Measurements from ENCODE around the gene PCK1. TPM values are rescaled to one million over a fixed set of nuclear protein-coding genes. Genes with fewer than 3 reads are reported as not detected.

PCK1 gene
- total and polyA plus RNA-seq, 2 donors (not counting 1 experiment from before 2014, with no cell fraction given), result under 0.01 TPM; not detected in 1

GRCh38 chr20:57537822-57538221, 23.1 kb upstream of the PCK1 start:
- H3K27ac ChIP-seq (ENCODE audit: insufficient read depth, low read length), result no peak overlapping the region
- H4K20me1 ChIP-seq (ENCODE audit: control insufficient read depth, extremely low read depth, insufficient read depth, low read length), result no peaks in the 10 kb centered on the region
- H3K4me3 ChIP-seq (replicated peaks in 1 of 4; ENCODE audit: control extremely low read depth in 1 of 4, insufficient read depth in 1 of 4, low read depth in 3 of 4, low read length in 4 of 4), result no peak overlapping the region
- no peaks in the 10 kb centered on the region for H3K79me2 ChIP-seq (ENCODE audit: control insufficient read depth, insufficient read depth, low read length)
- H3K4me1 ChIP-seq (ENCODE audit: control insufficient read depth, extremely low read depth, insufficient read depth, low read length), result no peaks in the 10 kb centered on the region
- TF ChIP-seq, protein P1, sequence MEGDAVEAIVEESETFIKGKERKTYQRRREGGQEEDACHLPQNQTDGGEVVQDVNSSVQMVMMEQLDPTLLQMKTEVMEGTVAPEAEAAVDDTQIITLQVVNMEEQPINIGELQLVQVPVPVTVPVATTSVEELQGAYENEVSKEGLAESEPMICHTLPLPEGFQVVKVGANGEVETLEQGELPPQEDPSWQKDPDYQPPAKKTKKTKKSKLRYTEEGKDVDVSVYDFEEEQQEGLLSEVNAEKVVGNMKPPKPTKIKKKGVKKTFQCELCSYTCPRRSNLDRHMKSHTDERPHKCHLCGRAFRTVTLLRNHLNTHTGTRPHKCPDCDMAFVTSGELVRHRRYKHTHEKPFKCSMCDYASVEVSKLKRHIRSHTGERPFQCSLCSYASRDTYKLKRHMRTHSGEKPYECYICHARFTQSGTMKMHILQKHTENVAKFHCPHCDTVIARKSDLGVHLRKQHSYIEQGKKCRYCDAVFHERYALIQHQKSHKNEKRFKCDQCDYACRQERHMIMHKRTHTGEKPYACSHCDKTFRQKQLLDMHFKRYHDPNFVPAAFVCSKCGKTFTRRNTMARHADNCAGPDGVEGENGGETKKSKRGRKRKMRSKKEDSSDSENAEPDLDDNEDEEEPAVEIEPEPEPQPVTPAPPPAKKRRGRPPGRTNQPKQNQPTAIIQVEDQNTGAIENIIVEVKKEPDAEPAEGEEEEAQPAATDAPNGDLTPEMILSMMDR (conservative IDR thresholded peaks at IDR 0.05 in 1 of 2, IDR thresholded peaks at IDR 0.05 in 1 of 2; ENCODE audit: low read depth in 1 of 2, low read length in 2 of 2), result no peak
- TF ChIP-seq EZH2 (IDR thresholded peaks at IDR 0.05; ENCODE audit: low read length, missing control alignments), result no peak
- H3K9me3 ChIP-seq (ENCODE audit: control insufficient read depth, insufficient read depth, low read depth, low read length), result no peaks in the 10 kb centered on the region
- no peaks in the 10 kb centered on the region for H3K36me3 ChIP-seq (ENCODE audit: control insufficient read depth, insufficient read depth, low read length)
- H3K4me2 ChIP-seq (ENCODE audit: extremely low read depth, insufficient read depth, low read length), result no peak overlapping the region
- no peak overlapping the region for H2AFZ ChIP-seq (ENCODE audit: low read length)
- H3K9ac ChIP-seq (ENCODE audit: insufficient read depth, low read length), result no peak overlapping the region
- no peaks in the 10 kb centered on the region for H3K27me3 ChIP-seq (ENCODE audit: control insufficient read depth, insufficient read depth, low read length)
- DNase-seq (ENCODE audit: low read depth in 2 of 2), result no peak

DNA sequence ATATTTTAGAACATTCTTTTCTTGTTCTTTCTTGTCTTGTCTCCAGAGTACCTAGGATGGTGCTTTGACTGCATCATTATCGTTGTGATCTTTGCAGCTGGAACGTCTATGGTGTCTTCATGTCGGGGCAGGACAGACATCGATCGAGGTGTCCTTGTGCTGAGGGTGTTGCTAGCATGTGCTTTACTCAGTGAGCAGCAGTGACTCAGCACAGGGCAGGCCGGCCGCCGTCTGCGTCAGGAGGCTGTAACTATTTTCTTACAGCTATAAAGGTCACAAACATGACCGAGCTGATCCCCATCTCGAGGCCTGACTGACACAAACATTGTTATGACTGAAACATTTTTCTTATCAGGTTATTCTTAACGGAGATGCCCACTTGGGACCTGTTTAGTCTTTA, 21.0 kb upstream of the PCK1 start:
- no peak overlapping the region for H3K27ac ChIP-seq (ENCODE audit: insufficient read depth, low read length)
- H3K4me1 ChIP-seq (ENCODE audit: control insufficient read depth, extremely low read depth, insufficient read depth, low read length), result no peaks in the 10 kb centered on the region
- no peaks in the 10 kb centered on the region for H3K36me3 ChIP-seq (ENCODE audit: control insufficient read depth, insufficient read depth, low read length)
- H3K27me3 ChIP-seq (ENCODE audit: control insufficient read depth, insufficient read depth, low read length), result no peaks in the 10 kb centered on the region
- H3K4me3 ChIP-seq (replicated peaks in 1 of 4; ENCODE audit: control extremely low read depth in 1 of 4, insufficient read depth in 1 of 4, low read depth in 3 of 4, low read length in 4 of 4), result no peak overlapping the region
- no peak overlapping the region for H3K4me2 ChIP-seq (ENCODE audit: extremely low read depth, insufficient read depth, low read length)
- no peaks in the 10 kb centered on the region for H3K79me2 ChIP-seq (ENCODE audit: control insufficient read depth, insufficient read depth, low read length)
- H3K9me3 ChIP-seq (ENCODE audit: control insufficient read depth, insufficient read depth, low read depth, low read length), result no peaks in the 10 kb centered on the region
- H3K9ac ChIP-seq (ENCODE audit: insufficient read depth, low read length), result no peak overlapping the region
- DNase-seq (ENCODE audit: low read depth in 2 of 2), result no peak
- H4K20me1 ChIP-seq (ENCODE audit: control insufficient read depth, extremely low read depth, insufficient read depth, low read length), result no peaks in the 10 kb centered on the region
- TF ChIP-seq, protein P1 (conservative IDR thresholded peaks at IDR 0.05 in 1 of 2, IDR thresholded peaks at IDR 0.05 in 1 of 2; ENCODE audit: low read depth in 1 of 2, low read length in 2 of 2), result no peak
- TF ChIP-seq EZH2 (IDR thresholded peaks at IDR 0.05; ENCODE audit: low read length, missing control alignments), result no peak
- H2AFZ ChIP-seq (ENCODE audit: low read length), result no peak overlapping the region

DNA sequence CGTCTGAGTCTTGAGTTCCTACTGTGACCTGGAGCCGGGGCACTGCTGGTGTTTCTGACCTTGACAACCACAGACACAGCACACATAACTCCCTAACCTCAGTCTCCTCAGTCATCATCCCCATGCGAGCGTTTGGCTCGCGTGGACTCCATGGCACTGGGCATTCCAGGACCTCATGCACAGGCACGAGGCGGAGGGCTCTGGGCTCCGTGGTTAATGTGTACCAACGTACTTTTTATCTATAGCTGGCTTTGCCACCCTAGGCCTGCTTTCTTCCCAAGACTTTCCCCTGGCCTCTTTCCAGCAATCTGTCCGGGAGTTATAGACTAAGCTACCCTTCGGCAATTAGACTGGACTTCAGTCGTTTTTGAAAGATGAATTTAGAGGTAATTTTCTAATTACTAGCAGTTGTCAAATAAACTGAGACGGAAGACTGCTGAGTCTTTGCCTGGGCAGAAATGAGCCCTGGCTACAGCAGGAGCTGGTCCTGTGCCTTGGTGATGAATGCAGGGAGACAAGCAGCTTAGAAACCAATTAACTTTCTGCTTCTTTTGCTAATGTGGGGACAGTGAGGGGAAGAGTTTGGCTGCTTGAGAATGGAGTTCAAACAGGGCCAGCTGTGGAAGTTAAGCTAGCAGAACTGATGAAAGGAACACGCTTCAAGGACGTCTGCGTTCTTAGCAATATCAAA, 19.9 kb upstream of the PCK1 start:
- no peaks in the 10 kb centered on the region for H3K4me1 ChIP-seq (ENCODE audit: control insufficient read depth, extremely low read depth, insufficient read depth, low read length)
- no peaks in the 10 kb centered on the region for H3K9me3 ChIP-seq (ENCODE audit: control insufficient read depth, insufficient read depth, low read depth, low read length)
- no peak for DNase-seq (ENCODE audit: low read depth in 2 of 2)
- H4K20me1 ChIP-seq (ENCODE audit: control insufficient read depth, extremely low read depth, insufficient read depth, low read length), result no peaks in the 10 kb centered on the region
- no peaks in the 10 kb centered on the region for H3K36me3 ChIP-seq (ENCODE audit: control insufficient read depth, insufficient read depth, low read length)
- H2AFZ ChIP-seq (ENCODE audit: low read length), result no peak overlapping the region
- no peak overlapping the region for H3K4me3 ChIP-seq (replicated peaks in 1 of 4; ENCODE audit: control extremely low read depth in 1 of 4, insufficient read depth in 1 of 4, low read depth in 3 of 4, low read length in 4 of 4)
- H3K9ac ChIP-seq (ENCODE audit: insufficient read depth, low read length), result no peak overlapping the region
- TF ChIP-seq EZH2 (IDR thresholded peaks at IDR 0.05; ENCODE audit: low read length, missing control alignments), result no peak
- TF ChIP-seq, protein P1 (conservative IDR thresholded peaks at IDR 0.05 in 1 of 2, IDR thresholded peaks at IDR 0.05 in 1 of 2; ENCODE audit: low read depth in 1 of 2, low read length in 2 of 2), result no peak
- no peak overlapping the region for H3K27ac ChIP-seq (ENCODE audit: insufficient read depth, low read length)
- no peak overlapping the region for H3K4me2 ChIP-seq (ENCODE audit: extremely low read depth, insufficient read depth, low read length)
- no peaks in the 10 kb centered on the region for H3K79me2 ChIP-seq (ENCODE audit: control insufficient read depth, insufficient read depth, low read length)
- H3K27me3 ChIP-seq (ENCODE audit: control insufficient read depth, insufficient read depth, low read length), result no peaks in the 10 kb centered on the region

Measured in fibroblast of lung (primary cell).